Dermis lymphatic vessel endothelial cell (primary cell): Measurements from ENCODE around the gene DOCK4. TPM values are rescaled to one million over a fixed set of nuclear protein-coding genes. Genes with fewer than 3 reads are reported as not detected.

ENCODE experiments used
- total RNA-seq: library from RNA; depleted of rRNA; stranded (reverse); fragments of >200 nt; gene quantifications from 2 replicates; pipeline ENCODE4 v1.2.1, GENCODE V29; 2014

Gene DOCK4, protein sequence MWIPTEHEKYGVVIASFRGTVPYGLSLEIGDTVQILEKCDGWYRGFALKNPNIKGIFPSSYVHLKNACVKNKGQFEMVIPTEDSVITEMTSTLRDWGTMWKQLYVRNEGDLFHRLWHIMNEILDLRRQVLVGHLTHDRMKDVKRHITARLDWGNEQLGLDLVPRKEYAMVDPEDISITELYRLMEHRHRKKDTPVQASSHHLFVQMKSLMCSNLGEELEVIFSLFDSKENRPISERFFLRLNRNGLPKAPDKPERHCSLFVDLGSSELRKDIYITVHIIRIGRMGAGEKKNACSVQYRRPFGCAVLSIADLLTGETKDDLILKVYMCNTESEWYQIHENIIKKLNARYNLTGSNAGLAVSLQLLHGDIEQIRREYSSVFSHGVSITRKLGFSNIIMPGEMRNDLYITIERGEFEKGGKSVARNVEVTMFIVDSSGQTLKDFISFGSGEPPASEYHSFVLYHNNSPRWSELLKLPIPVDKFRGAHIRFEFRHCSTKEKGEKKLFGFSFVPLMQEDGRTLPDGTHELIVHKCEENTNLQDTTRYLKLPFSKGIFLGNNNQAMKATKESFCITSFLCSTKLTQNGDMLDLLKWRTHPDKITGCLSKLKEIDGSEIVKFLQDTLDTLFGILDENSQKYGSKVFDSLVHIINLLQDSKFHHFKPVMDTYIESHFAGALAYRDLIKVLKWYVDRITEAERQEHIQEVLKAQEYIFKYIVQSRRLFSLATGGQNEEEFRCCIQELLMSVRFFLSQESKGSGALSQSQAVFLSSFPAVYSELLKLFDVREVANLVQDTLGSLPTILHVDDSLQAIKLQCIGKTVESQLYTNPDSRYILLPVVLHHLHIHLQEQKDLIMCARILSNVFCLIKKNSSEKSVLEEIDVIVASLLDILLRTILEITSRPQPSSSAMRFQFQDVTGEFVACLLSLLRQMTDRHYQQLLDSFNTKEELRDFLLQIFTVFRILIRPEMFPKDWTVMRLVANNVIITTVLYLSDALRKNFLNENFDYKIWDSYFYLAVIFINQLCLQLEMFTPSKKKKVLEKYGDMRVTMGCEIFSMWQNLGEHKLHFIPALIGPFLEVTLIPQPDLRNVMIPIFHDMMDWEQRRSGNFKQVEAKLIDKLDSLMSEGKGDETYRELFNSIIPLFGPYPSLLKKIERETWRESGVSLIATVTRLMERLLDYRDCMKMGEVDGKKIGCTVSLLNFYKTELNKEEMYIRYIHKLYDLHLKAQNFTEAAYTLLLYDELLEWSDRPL (N-terminal part only)
- 65.9 and 71.8 TPM in 2 replicates for total RNA-seq

DNA sequence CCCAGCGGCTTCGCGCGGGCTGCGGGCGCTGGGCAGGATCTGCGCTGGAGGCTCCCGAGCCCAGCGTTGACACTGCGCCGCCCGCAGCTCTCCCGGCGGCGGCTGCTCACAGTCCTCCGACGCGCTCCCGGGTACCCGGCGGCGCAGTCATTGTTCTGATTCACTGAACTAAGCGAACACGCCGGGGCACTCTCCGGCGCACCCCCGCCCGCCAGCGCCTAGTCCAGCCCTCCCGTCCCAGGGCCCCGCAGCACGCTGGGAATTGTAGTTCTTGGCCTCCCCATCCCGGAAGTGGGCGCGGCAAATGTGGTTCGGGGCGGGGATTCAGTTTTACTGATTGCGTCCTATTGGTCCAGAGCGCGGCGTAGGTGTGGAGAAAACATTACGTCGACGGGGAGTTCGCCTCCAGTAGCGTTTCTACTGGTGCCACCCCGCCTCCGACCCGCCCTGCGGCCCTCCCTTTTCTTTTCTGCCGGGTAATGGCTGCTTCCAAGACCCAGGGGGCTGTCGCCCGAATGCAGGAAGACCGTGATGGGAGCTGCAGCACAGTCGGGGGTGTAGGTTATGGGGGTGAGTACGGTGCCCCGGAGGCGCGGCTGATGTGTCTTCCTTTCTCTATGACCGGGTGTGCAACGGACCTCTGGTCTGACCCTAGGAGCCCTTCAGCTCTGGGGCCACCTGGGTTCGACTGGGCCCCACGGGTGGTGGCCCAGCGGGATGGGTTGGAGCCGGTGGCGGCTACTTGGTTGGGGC is at the start of gene DOCK4, which contains the start of gene ZNF277:
DOCK4 (minus strand) TSS at position 162 of the 753 bp plus-strand sequence. CDS start 261 bp downstream, outside the sequence.
ZNF277 (plus strand) TSS at position 458 of the 753 bp plus-strand sequence; CDS start at position 480, 22 bp downstream.

Other genes starting within 250 kb of the DOCK4 start
- 59.7 and 76.0 TPM in 2 replicates for gene ZNF277, start 296 bp upstream of the DOCK4 start, total RNA-seq
- 38.8 and 41.8 TPM in 2 replicates for gene IFRD1, start 244.1 kb upstream of the DOCK4 start, total RNA-seq